CD8-positive, alpha-beta memory T cell (primary cell): ENCODE results near the gene LRIF1. TPM values are rescaled to one million over a fixed set of nuclear protein-coding genes. Genes with fewer than 3 reads are reported as not detected.

ENCODE experiments used
- CTCF ChIA-PET: fragments of 350-600 bp; sonication (Branson Sonifier 250); formaldehyde crosslinking; loops from one replicate; lab custom pipeline; 2021; ENCODE audit warnings: antibody characterized with exemption; lab: Charles Lee
- POLR2A ChIA-PET: fragments of 350-600 bp; sonication (Branson Sonifier 250); formaldehyde crosslinking; loops from one replicate; lab custom pipeline; 2021; ENCODE audit warnings: antibody characterized with exemption; lab: Charles Lee
- DNase-seq, 5 donors: peaks; one replicate each; pipeline versions ENCODE4 v3.0.0 to v3.0.0-alpha.2; 2020 to 2022; ENCODE audit warnings: mixed read lengths in 1 of 5
- H3K27ac ChIP-seq: one replicate; pipeline ENCODE4 v1.7.0; 2013; ENCODE audit warnings: low read depth, mild to moderate bottlenecking, low read length, moderate library complexity
- H3K27me3 ChIP-seq: 2 replicates; pipeline ENCODE4 v1.7.0; 2013; ENCODE audit warnings: low read length, mild to moderate bottlenecking; ENCODE audit not compliant: insufficient read depth, poor library complexity, severe bottlenecking
- H3K36me3 ChIP-seq: 2 replicates; pipeline ENCODE4 v1.7.0; 2013; ENCODE audit warnings: mild to moderate bottlenecking, low read length, moderate library complexity; ENCODE audit not compliant: insufficient read depth
- H3K4me1 ChIP-seq: 2 replicates; pipeline ENCODE4 v1.7.0; 2013; ENCODE audit warnings: mild to moderate bottlenecking, low read length, moderate library complexity; ENCODE audit not compliant: insufficient read depth
- H3K4me3 ChIP-seq: 2 replicates; pipeline ENCODE4 v1.7.0; 2013; ENCODE audit warnings: mild to moderate bottlenecking, low read length
- H3K9me3 ChIP-seq: 2 replicates; pipeline ENCODE4 v1.7.0; 2013; ENCODE audit warnings: mild to moderate bottlenecking, low read length
- H3K27ac Mint-ChIP-seq, 8 donors: one replicate each; pipeline ENCODE4 v1.8.0; 2020 to 2021; ENCODE audit warnings: mixed read lengths in 8 of 8, mild to moderate bottlenecking in 6 of 8, inconsistent platforms in 3 of 8, moderate library complexity in 3 of 8
- H3K27me3 Mint-ChIP-seq, 2 donors: one replicate each; pipeline ENCODE4 v1.8.0; 2020 to 2021; ENCODE audit warnings: mixed read lengths in 2 of 2, mild to moderate bottlenecking in 1 of 2, moderate library complexity in 1 of 2
- H3K36me3 Mint-ChIP-seq, 3 donors: one replicate each; pipeline ENCODE4 v1.8.0; 2020 to 2021; ENCODE audit warnings: mixed read lengths in 3 of 3, inconsistent platforms in 1 of 3, mild to moderate bottlenecking in 1 of 3
- H3K4me1 Mint-ChIP-seq, 3 donors: one replicate each; pipeline ENCODE4 v1.8.0; 2020 to 2021; ENCODE audit warnings: mixed read lengths in 3 of 3, inconsistent platforms in 1 of 3, mild to moderate bottlenecking in 1 of 3
- H3K4me3 Mint-ChIP-seq, 7 donors: one replicate each; pipeline ENCODE4 v1.8.0; 2020 to 2021; ENCODE audit warnings: mixed read lengths in 7 of 7, mild to moderate bottlenecking in 6 of 7, moderate library complexity in 4 of 7, inconsistent platforms in 2 of 7
- H3K9me3 Mint-ChIP-seq, 5 donors: one replicate each; pipeline ENCODE4 v1.8.0; 2020 to 2022; ENCODE audit warnings: mixed read lengths in 5 of 5, mild to moderate bottlenecking in 3 of 5, moderate library complexity in 2 of 5, inconsistent platforms in 1 of 5
- polyA plus RNA-seq: library from polyadenylated mRNA; unstranded; fragments of 300-500 nt; fragmentation: Illumina TruSeq; gene quantifications from one replicate; pipeline ENCODE4 v1.2.3, GENCODE V29; 2021
- total RNA-seq, 2 experiments: library from RNA; stranded (reverse); gene quantifications; one replicate each; pipeline ENCODE4 v1.2.3, GENCODE V29; 2021

The LRIF1 gene
- total and polyA plus RNA-seq, 3 experiments from 2014 or later, result 14.1 to 30.2 (median 15.6) TPM

- CTCF ChIA-PET, result interaction anchor here (1.3 kb wide), 1 partner anchor 116 kb away, joined by 3 read pairs; no protein-coding TSS in a partner anchor
- no peak overlapping the region for H3K27ac ChIP-seq
- DNase-seq, result no peak
- no peaks in the 10 kb centered on the region for H3K4me1 ChIP-seq
- no peaks in the 10 kb centered on the region for H3K9me3 ChIP-seq
- H3K9me3 Mint-ChIP-seq, result peaks cover 13 to 32% (median 29%) of the 10 kb centered on the region in 5 donors
- no peaks in the 10 kb centered on the region for H3K27me3 Mint-ChIP-seq
- peaks cover 13 to 40% (median 15%) of the 10 kb centered on the region in 3 donors for H3K36me3 Mint-ChIP-seq
- H3K4me1 Mint-ChIP-seq, result peaks cover 33 to 59% (median 35%) of the 10 kb centered on the region in 3 donors
- peaks cover 11% of the 10 kb centered on the region for H3K36me3 ChIP-seq
- no peak overlapping the region for H3K4me3 Mint-ChIP-seq
- H3K27me3 ChIP-seq, result no peaks in the 10 kb centered on the region
- H3K4me3 ChIP-seq, result no peak overlapping the region
- peak overlapping the region; percentile 32 to 83 (median 70) for H3K27ac Mint-ChIP-seq
- POLR2A ChIA-PET, result interaction anchor here (1.4 kb wide), 1 partner anchor 28 kb away, joined by 3 read pairs; no protein-coding TSS in a partner anchor
Observed at GRCh38 chr1:110903853-110904500, 59.7 kb downstream of the LRIF1 start.

GRCh38 chr1:110902820-110903463 lies 60.8 kb downstream of the LRIF1 start:
- CTCF ChIA-PET, result no interaction called here
- peaks cover 14% of the 10 kb centered on the region for H3K36me3 ChIP-seq
- peaks cover 7% of the 10 kb centered on the region for H3K4me1 ChIP-seq
- Mint-ChIP-seq H3K27ac (peak overlapping the region in 7 of 8 donors; percentile 22 to 86 (median 55)), H3K4me3 (no peak overlapping the region), H3K36me3 (peaks cover 17 to 49% (median 17%) of the 10 kb centered on the region in 3 donors), H3K9me3 (peaks cover 6 to 22% (median 19%) of the 10 kb centered on the region in 5 donors), H3K27me3 (no peaks in the 10 kb centered on the region), H3K4me1 (peaks cover 41 to 66% (median 44%) of the 10 kb centered on the region in 3 donors)
- no peaks in the 10 kb centered on the region for H3K27me3 ChIP-seq
- H3K9me3 ChIP-seq, result no peaks in the 10 kb centered on the region
- POLR2A ChIA-PET, result interaction anchor here (1.4 kb wide), 1 partner anchor 27 kb away, joined by 3 read pairs; no protein-coding TSS in a partner anchor
- DNase-seq, result no peak
- no peak overlapping the region for H3K27ac ChIP-seq
- no peak overlapping the region for H3K4me3 ChIP-seq

GRCh38 chr1:110899458-110899843 lies 64.3 kb downstream of the LRIF1 start:
- Mint-ChIP-seq H3K9me3 (peaks cover 0 to 4% (median 3%) of the 10 kb centered on the region in 5 donors), H3K36me3 (peaks cover 27 to 82% (median 35%) of the 10 kb centered on the region in 3 donors), H3K27me3 (no peaks in the 10 kb centered on the region), H3K4me1 (peaks cover 59 to 81% (median 66%) of the 10 kb centered on the region in 3 donors), H3K4me3 (peak overlapping the region in 1 of 7 donors; percentile 19), H3K27ac (peak overlapping the region; percentile 62 to 93 (median 84))
- peaks cover 44% of the 10 kb centered on the region for H3K36me3 ChIP-seq
- no peaks in the 10 kb centered on the region for H3K27me3 ChIP-seq
- CTCF ChIA-PET, result no interaction called here
- H3K4me3 ChIP-seq, result no peak overlapping the region
- POLR2A ChIA-PET, result no interaction called here
- no peak overlapping the region for H3K27ac ChIP-seq
- DNase-seq, result no peak
- peaks cover 35% of the 10 kb centered on the region for H3K4me1 ChIP-seq
- H3K9me3 ChIP-seq, result no peaks in the 10 kb centered on the region

- Histone ChIP-seq H3K27ac (no peak overlapping the region), H3K4me1 (peaks cover 40% of the 10 kb centered on the region)
- peaks cover 60 to 81% (median 71%) of the 10 kb centered on the region in 3 donors for H3K4me1 Mint-ChIP-seq
Observed at GRCh38 chr1:110898734-110899457, 64.8 kb downstream of the LRIF1 start.

GRCh38 chr1:110897681-110898080 lies 66.0 kb downstream of the LRIF1 start:
- Mint-ChIP-seq H3K36me3 (peaks cover 28 to 92% (median 50%) of the 10 kb centered on the region in 3 donors), H3K27me3 (no peaks in the 10 kb centered on the region), H3K9me3 (peaks cover 0 to 3% (median 0%) of the 10 kb centered on the region in 5 donors), H3K4me3 (peak overlapping the region in 3 of 7 donors; percentile 2 to 38 (median 2)), H3K4me1 (peaks cover 66 to 85% (median 77%) of the 10 kb centered on the region in 3 donors), H3K27ac (peak overlapping the region; percentile 75 to 99 (median 93))
- no peak overlapping the region for H3K4me3 ChIP-seq
- no peaks in the 10 kb centered on the region for H3K27me3 ChIP-seq
- peaks cover 61% of the 10 kb centered on the region for H3K36me3 ChIP-seq
- H3K4me1 ChIP-seq, result peaks cover 53% of the 10 kb centered on the region
- DNase-seq, result peak in 2 of 5 donors; percentile 26 to 47
- CTCF ChIA-PET, result interaction anchor here (0.9 kb wide), 1 partner anchor 95 kb away, joined by 3 read pairs; no protein-coding TSS in a partner anchor
- H3K9me3 ChIP-seq, result no peaks in the 10 kb centered on the region
- POLR2A ChIA-PET, result interaction anchor here (0.7 to 1.0 kb wide), 2 partner anchors 9 to 24 kb away, joined by 3 to 8 read pairs; no protein-coding TSS in a partner anchor
- H3K27ac ChIP-seq, result no peak overlapping the region

More at GRCh38 chr1:110898734-110899457, 64.8 kb downstream of the LRIF1 start:
- Histone ChIP-seq H3K27me3 (no peaks in the 10 kb centered on the region), H3K4me3 (no peak overlapping the region), H3K36me3 (peaks cover 50% of the 10 kb centered on the region), H3K9me3 (no peaks in the 10 kb centered on the region)
- Mint-ChIP-seq H3K36me3 (peaks cover 28 to 87% (median 41%) of the 10 kb centered on the region in 3 donors), H3K27ac (peak overlapping the region; percentile 62 to 93 (median 84)), H3K27me3 (no peaks in the 10 kb centered on the region), H3K4me3 (peak overlapping the region in 5 of 7 donors; percentile 2 to 52 (median 10)), H3K9me3 (peaks cover 0 to 3% (median 2%) of the 10 kb centered on the region in 5 donors)
- ChIA-PET POLR2A (no interaction called here), CTCF (interaction anchor here (0.7 kb wide), 1 partner anchor 15 kb away, joined by 3 read pairs; no protein-coding TSS in a partner anchor)
- DNase-seq, result no peak

Other genes with a start within 250 kb of the LRIF1 start
- gene CD53, start 90.8 kb downstream of the LRIF1 start, total RNA-seq, result 100 to 1,000 TPM; 190 to 194 TPM
- 1,104 TPM for gene CD53, start 90.8 kb downstream of the LRIF1 start, polyA plus RNA-seq
- gene DRAM2, start 176.2 kb upstream of the LRIF1 start, total RNA-seq, result 10 to 100 TPM; 25.0 to 27.8 TPM
- 69.3 TPM for gene DRAM2, start 176.2 kb upstream of the LRIF1 start, polyA plus RNA-seq
- gene CEPT1, start 176.3 kb upstream of the LRIF1 start, total RNA-seq, result 10 to 100 TPM; 38.9 to 41.3 TPM
- gene CEPT1, start 176.3 kb upstream of the LRIF1 start, polyA plus RNA-seq, result 23.4 TPM
- 100 to 1,000 TPM; 185 to 196 TPM for gene DENND2D, start 236.7 kb upstream of the LRIF1 start, total RNA-seq
- gene DENND2D, start 236.7 kb upstream of the LRIF1 start, polyA plus RNA-seq, result 258 TPM